IMR-90 (cell line): ENCODE measurements around the gene FAM227B.

ENCODE experiments used
- CEBPB ChIP-seq: IDR thresholded peaks from 2 replicates; pipeline ENCODE4 v1.6.1; 2012; ENCODE audit warnings: low read depth, low read length, improper control_type of control experiment
- FOS ChIP-seq: fragments of 150-350 bp; IDR thresholded peaks from 2 replicates; pipeline ENCODE4 v1.6.1; 2016; ENCODE audit warnings: low read depth, low read length
- NFE2L2 ChIP-seq: fragments of 150-350 bp; IDR thresholded peaks from 2 replicates; pipeline ENCODE4 v1.6.1; 2016; ENCODE audit warnings: low read depth, mild to moderate bottlenecking, low read length
- POLR2A ChIP-seq: IDR thresholded peaks from 2 replicates; pipeline ENCODE4 v1.6.1; 2012; ENCODE audit warnings: mild to moderate bottlenecking, low read depth, low read length
- RCOR1 ChIP-seq: IDR thresholded peaks from 2 replicates; pipeline ENCODE4 v1.6.1; 2012; ENCODE audit warnings: mild to moderate bottlenecking, low read length, improper control_type of control experiment; ENCODE audit not compliant: insufficient replicate concordance
- TF ChIP-seq, protein P1 (sequence below): conservative IDR thresholded peaks from 2 replicates; pipeline ENCODE4 v1.5.1; 2012; ENCODE audit warnings: mild to moderate bottlenecking, low read depth, low read length, improper control_type of control experiment

DNA sequence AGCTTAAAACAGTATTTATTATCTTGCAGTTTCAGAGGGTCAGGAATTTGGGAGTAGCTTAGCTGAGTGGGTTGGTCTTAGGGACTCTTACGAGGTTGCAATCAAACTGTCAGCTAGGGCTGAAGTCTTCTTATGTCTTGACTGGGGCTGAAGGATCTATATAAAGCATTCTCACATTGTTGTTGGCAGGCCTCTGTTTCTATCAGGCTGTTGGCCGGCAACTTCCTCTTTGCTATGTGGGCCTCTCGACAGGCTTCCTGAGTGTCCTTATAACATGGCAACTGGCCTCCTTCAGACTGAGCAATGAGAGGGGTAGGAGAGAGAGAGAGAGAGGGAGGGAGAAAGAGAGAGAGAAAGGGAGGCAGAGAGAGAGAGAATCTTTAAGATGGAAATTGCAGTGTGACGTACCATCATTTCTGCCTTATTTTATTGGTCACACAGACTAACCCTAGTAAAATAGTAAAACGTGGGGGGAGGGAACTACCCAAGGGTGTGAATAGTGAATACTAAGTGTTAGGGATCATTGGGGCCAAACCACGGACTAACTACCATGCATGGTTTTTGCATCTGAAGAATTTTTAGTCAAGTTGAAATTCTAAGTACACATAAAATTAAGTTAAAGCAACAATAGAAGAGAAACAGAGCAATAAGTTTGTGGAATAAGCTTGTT, 181.5 kb downstream of the FAM227B start:
- TF ChIP-seq, protein P1, sequence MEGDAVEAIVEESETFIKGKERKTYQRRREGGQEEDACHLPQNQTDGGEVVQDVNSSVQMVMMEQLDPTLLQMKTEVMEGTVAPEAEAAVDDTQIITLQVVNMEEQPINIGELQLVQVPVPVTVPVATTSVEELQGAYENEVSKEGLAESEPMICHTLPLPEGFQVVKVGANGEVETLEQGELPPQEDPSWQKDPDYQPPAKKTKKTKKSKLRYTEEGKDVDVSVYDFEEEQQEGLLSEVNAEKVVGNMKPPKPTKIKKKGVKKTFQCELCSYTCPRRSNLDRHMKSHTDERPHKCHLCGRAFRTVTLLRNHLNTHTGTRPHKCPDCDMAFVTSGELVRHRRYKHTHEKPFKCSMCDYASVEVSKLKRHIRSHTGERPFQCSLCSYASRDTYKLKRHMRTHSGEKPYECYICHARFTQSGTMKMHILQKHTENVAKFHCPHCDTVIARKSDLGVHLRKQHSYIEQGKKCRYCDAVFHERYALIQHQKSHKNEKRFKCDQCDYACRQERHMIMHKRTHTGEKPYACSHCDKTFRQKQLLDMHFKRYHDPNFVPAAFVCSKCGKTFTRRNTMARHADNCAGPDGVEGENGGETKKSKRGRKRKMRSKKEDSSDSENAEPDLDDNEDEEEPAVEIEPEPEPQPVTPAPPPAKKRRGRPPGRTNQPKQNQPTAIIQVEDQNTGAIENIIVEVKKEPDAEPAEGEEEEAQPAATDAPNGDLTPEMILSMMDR = no peak
- TF ChIP-seq RCOR1 (no peak), POLR2A (no peak), FOS (no peak), NFE2L2 (no peak), CEBPB (no peak)
